MCF 10A (cell line): Measurements from ENCODE around the gene SEPTIN12. TPM values are rescaled to one million over a fixed set of nuclear protein-coding genes. Genes with fewer than 3 reads are reported as not detected.

Source experiments
- BruUV-seq: library from RNA; stranded (reverse); fragments of 400-500 nt; replicated peaks from 2 replicates; lab custom pipeline; 2021; lab: Mats Ljungman, UMichigan
- CTCF ChIA-PET: fragments of 300-600 bp; sonication (Branson Sonifier 250); formaldehyde crosslinking; extraction: SDS; loops from one replicate; lab custom pipeline; 2021; ENCODE audit warnings: antibody characterized with exemption, inconsistent platforms; lab: Yijun Ruan, JAX
- POLR2A ChIA-PET: fragments of 300-600, 350-650 bp; sonication (Branson Sonifier 250); formaldehyde crosslinking; extraction: SDS; loops from one replicate; lab custom pipeline; 2020; ENCODE audit warnings: antibody characterized with exemption, inconsistent platforms; lab: Yijun Ruan, JAX
- DNase-seq: peaks from one replicate; pipeline ENCODE4 v3.0.0-alpha.2; 2018; ENCODE audit not compliant: unreplicated experiment
- H3K27ac Mint-ChIP-seq: one replicate; pipeline ENCODE4 v1.8.0; 2022; ENCODE audit warnings: mild to moderate bottlenecking, low read depth, mixed read lengths; ENCODE audit not compliant: unreplicated experiment
- H3K27me3 Mint-ChIP-seq: one replicate; pipeline ENCODE4 v1.8.0; 2022; ENCODE audit warnings: mixed read lengths; ENCODE audit not compliant: insufficient read depth, unreplicated experiment
- H3K36me3 Mint-ChIP-seq: one replicate; pipeline ENCODE4 v1.8.0; 2022; ENCODE audit warnings: mild to moderate bottlenecking, moderate library complexity, mixed read lengths; ENCODE audit not compliant: insufficient read depth, unreplicated experiment
- H3K4me1 Mint-ChIP-seq: one replicate; pipeline ENCODE4 v1.8.0; 2022; ENCODE audit warnings: mixed read lengths; ENCODE audit not compliant: insufficient read depth, unreplicated experiment
- H3K4me3 Mint-ChIP-seq: one replicate; pipeline ENCODE4 v1.8.0; 2022; ENCODE audit warnings: mild to moderate bottlenecking, moderate library complexity, mixed read lengths; ENCODE audit not compliant: unreplicated experiment
- H3K9me3 Mint-ChIP-seq: one replicate; pipeline ENCODE4 v1.8.0; 2022; ENCODE audit warnings: mixed read lengths; ENCODE audit not compliant: unreplicated experiment
- CTCF ChIP-seq: fragments of 200-600 bp; IDR thresholded peaks from one replicate; pipeline ENCODE4 v1.8.0; 2022; ENCODE audit warnings: antibody characterized with exemption, mild to moderate bottlenecking; ENCODE audit not compliant: unreplicated experiment
- intact Hi-C: fragments of 100-400 bp; cut with micrococcal nuclease; formaldehyde crosslinking; loops from 2 replicates; pipeline ENCODE4 v1.14.1; 2022
- total RNA-seq: library from RNA; stranded (reverse); gene quantifications from 2 replicates; pipeline ENCODE4 v1.2.3, GENCODE V29; 2022

Gene SEPTIN12
- total RNA-seq, 1 experiment from 2014 or later: not detected

GRCh38 chr16:4777339-4778049, 10.7 kb downstream of the SEPTIN12 start:
- no peak for TF ChIP-seq CTCF
- ChIA-PET CTCF (no interaction called here), POLR2A (interaction anchor here (0.6 to 0.9 kb wide), 2 partner anchors 9 to 244 kb away, joined by 3 read pairs; no protein-coding TSS in a partner anchor)
- Mint-ChIP-seq H3K27ac (no peak overlapping the region), H3K9me3 (no peaks in the 10 kb centered on the region), H3K36me3 (no peaks in the 10 kb centered on the region), H3K4me1 (no peaks in the 10 kb centered on the region), H3K4me3 (no peak overlapping the region), H3K27me3 (no peaks in the 10 kb centered on the region)
- no TSS peak for BruUV-seq
- intact Hi-C loops: no loop called here
- DNase-seq: no peak

DNA sequence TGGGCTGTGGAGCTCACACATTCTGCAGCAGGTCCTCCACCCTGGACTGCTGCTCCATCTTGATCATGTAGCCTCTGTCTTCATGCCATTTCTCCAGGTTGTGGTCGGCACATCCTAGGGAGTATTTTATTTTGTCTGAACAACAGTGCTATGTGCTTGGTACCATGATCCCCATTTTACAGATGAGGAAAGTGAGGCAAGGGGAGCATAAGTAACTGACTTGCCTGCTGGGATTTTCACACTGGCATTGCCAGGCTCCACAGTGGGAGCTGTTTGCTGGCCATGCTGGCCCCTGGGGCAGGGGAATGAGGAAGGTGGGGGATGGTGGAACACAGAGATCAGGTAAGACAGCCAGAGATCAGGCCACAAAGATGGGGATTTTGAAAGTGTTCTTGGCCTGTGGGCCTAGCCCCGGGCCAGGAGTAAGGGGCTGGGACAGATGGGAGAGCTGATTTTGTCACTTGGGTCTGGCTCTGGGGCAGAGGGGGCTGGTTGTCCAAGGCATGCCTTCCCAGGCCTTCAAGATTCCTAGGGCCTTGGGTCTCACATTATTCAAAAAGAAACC, 11.9 kb downstream of the SEPTIN12 start:
- no peaks in the 10 kb centered on the region for H3K36me3 Mint-ChIP-seq
- BruUV-seq: no TSS peak
- DNase-seq: no peak
- CTCF ChIA-PET: no interaction called here
- H3K27ac Mint-ChIP-seq: no peak overlapping the region
- intact Hi-C loops: no loop called here
- H3K4me1 Mint-ChIP-seq: no peaks in the 10 kb centered on the region
- H3K9me3 Mint-ChIP-seq: no peaks in the 10 kb centered on the region
- H3K4me3 Mint-ChIP-seq: no peak overlapping the region
- POLR2A ChIA-PET: no interaction called here
- no peak for TF ChIP-seq CTCF
- no peaks in the 10 kb centered on the region for H3K27me3 Mint-ChIP-seq

GRCh38 chr16:4775005-4775404, 13.1 kb downstream of the SEPTIN12 start:
- no peak for DNase-seq
- no TSS peak for BruUV-seq
- intact Hi-C loops: no loop called here
- ChIA-PET POLR2A (no interaction called here), CTCF (no interaction called here)
- Mint-ChIP-seq H3K4me3 (no peak overlapping the region), H3K27ac (no peak overlapping the region), H3K9me3 (no peaks in the 10 kb centered on the region), H3K36me3 (peaks cover under 1% of the 10 kb centered on the region), H3K27me3 (no peaks in the 10 kb centered on the region), H3K4me1 (no peaks in the 10 kb centered on the region)
- no peak for TF ChIP-seq CTCF

DNA sequence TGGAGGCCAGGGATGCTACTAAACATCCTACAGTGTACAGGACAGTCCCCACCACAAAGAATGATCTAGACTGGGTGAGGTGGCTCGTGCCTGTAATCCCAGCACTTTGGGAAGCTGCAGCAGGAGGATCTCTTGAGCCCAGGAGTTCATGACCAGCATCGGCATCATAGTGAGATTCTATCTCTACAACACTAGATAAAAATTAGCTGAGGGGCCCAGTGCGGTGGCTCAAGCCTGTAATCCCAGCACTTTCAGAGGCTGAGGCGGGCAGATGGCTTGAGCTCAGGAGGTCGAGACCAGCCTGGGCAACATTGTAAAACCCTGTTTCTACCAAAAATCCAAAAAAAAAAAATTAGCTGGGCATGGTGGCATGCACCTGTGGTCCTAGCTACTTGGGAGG, 15.8 kb downstream of the SEPTIN12 start:
- Mint-ChIP-seq H3K4me3 (no peak overlapping the region), H3K27ac (no peak overlapping the region), H3K9me3 (no peaks in the 10 kb centered on the region), H3K4me1 (peaks cover 5% of the 10 kb centered on the region), H3K36me3 (peaks cover 4% of the 10 kb centered on the region), H3K27me3 (no peaks in the 10 kb centered on the region)
- POLR2A ChIA-PET: no interaction called here
- CTCF ChIA-PET: interaction anchor here (0.6 to 0.7 kb wide), 2 partner anchors 18 to 294 kb away, joined by 3 to 6 read pairs; no protein-coding TSS in a partner anchor
- DNase-seq: no peak
- intact Hi-C loops: no loop called here
- no peak for TF ChIP-seq CTCF
- BruUV-seq: no TSS peak
